Coronary artery (tissue), 2 donors: ENCODE data around the gene AGBL4.

ENCODE experiments used
- DNase-seq: peaks from one replicate; pipeline ENCODE4 v3.0.0-alpha.2; 2017; ENCODE audit warnings: low spot score
- H3K27ac ChIP-seq, 2 donors: fragments of 200-600 bp; sonication (generic); one replicate each; pipeline ENCODE4 v1.5.1; 2016 to 2019
- H3K4me3 ChIP-seq: fragments of 200-600 bp; sonication (generic); 2 replicates; pipeline ENCODE4 v1.5.1; 2016; ENCODE audit warnings: mild to moderate bottlenecking, moderate library complexity
- CTCF ChIP-seq: fragments of 200-600 bp; sonication (generic); IDR thresholded peaks from one replicate; pipeline ENCODE4 v1.5.1; 2019; ENCODE audit warnings: antibody characterized with exemption

AGBL4 gene

GRCh38 chr1:49060766-49061165 lies 963.0 kb downstream of the AGBL4 start:
- Histone ChIP-seq H3K4me3 (no peak overlapping the region), H3K27ac (no peak overlapping the region)
- DNase-seq, result no peak
- TF ChIP-seq CTCF, result no peak

- no peak for TF ChIP-seq CTCF
These were observed 964.7 kb downstream of the AGBL4 start for GRCh38 chr1:49059087-49059486.

GRCh38 chr1:49052102-49052501 lies 971.7 kb downstream of the AGBL4 start:
- no peak overlapping the region for H3K27ac ChIP-seq
- no peak for DNase-seq

More at GRCh38 chr1:49059087-49059486, 964.7 kb downstream of the AGBL4 start:
- DNase-seq, result no peak
- Histone ChIP-seq H3K4me3 (no peak overlapping the region), H3K27ac (no peak overlapping the region)

GRCh38 chr1:49051647-49052046 lies 972.1 kb downstream of the AGBL4 start:
- TF ChIP-seq CTCF, result no peak
- H3K27ac ChIP-seq, result no peak overlapping the region
- no peak for DNase-seq
- H3K4me3 ChIP-seq, result no peak overlapping the region

More at GRCh38 chr1:49052102-49052501, 971.7 kb downstream of the AGBL4 start:
- no peak overlapping the region for H3K4me3 ChIP-seq
- TF ChIP-seq CTCF, result no peak

- Histone ChIP-seq H3K27ac (no peak overlapping the region), H3K4me3 (no peak overlapping the region)
- TF ChIP-seq CTCF, result no peak
- DNase-seq, result no peak
These were observed 973.7 kb downstream of the AGBL4 start for GRCh38 chr1:49050041-49050440.

GRCh38 chr1:49048188-49048587 lies 975.6 kb downstream of the AGBL4 start:
- TF ChIP-seq CTCF, result no peak
- H3K27ac ChIP-seq, result no peak overlapping the region
- DNase-seq, result no peak
- no peak overlapping the region for H3K4me3 ChIP-seq

GRCh38 chr1:49046305-49046704 lies 977.4 kb downstream of the AGBL4 start:
- H3K27ac ChIP-seq, result no peak overlapping the region
- TF ChIP-seq CTCF, result no peak
- H3K4me3 ChIP-seq, result no peak overlapping the region
- no peak for DNase-seq
